Measurements from ENCODE around the gene EPHA8.

Gene EPHA8

GRCh38 chr1:22552021-22552420 is 11.3 kb upstream of the EPHA8 start:
- Histone ChIP-seq H3K4me1 (ENCODE audit: insufficient read depth, low read length) (peaks cover 15% of the 10 kb centered on the region), H3K4me3 (ENCODE audit: low read length) (no peak overlapping the region), H3K9ac (ENCODE audit: low read depth, low read length) (no peak overlapping the region), H3K27ac (ENCODE audit: low read depth, low read length) (no peak overlapping the region), H3K9me3 (ENCODE audit: insufficient read depth, low read depth, low read length) (no peaks in the 10 kb centered on the region), H3K27me3 (ENCODE audit: insufficient read depth, low read length) (peaks cover 13% of the 10 kb centered on the region), H3K36me3 (ENCODE audit: insufficient read depth, low read length) (no peaks in the 10 kb centered on the region)
- 70% methylated on average over 4 of the region's 5 CpGs for WGBS

GRCh38 chr1:22553104-22553880 is 10.0 kb upstream of the EPHA8 start:
- WGBS = 82% methylated on average over 18 of the region's 18 CpGs
- peaks cover 15% of the 10 kb centered on the region for H3K4me1 ChIP-seq (ENCODE audit: insufficient read depth, low read length)
- no peak overlapping the region for H3K4me3 ChIP-seq (ENCODE audit: low read length)
- H3K9me3 ChIP-seq (ENCODE audit: insufficient read depth, low read depth, low read length) = no peaks in the 10 kb centered on the region
- peaks cover 7% of the 10 kb centered on the region; the same call in 1 of the 2 replicates for H3K27me3 ChIP-seq (ENCODE audit: insufficient read depth, low read length)
- no peak overlapping the region for H3K9ac ChIP-seq (ENCODE audit: low read depth, low read length)
- H3K36me3 ChIP-seq (ENCODE audit: insufficient read depth, low read length) = no peaks in the 10 kb centered on the region
- no peak overlapping the region for H3K27ac ChIP-seq (ENCODE audit: low read depth, low read length)

GRCh38 chr1:22553991-22554522 is 9.2 kb upstream of the EPHA8 start:
- H3K4me3 ChIP-seq (ENCODE audit: low read length) = no peak overlapping the region
- no peaks in the 10 kb centered on the region for H3K36me3 ChIP-seq (ENCODE audit: insufficient read depth, low read length)
- no peak overlapping the region for H3K27ac ChIP-seq (ENCODE audit: low read depth, low read length)
- H3K9ac ChIP-seq (ENCODE audit: low read depth, low read length) = no peak overlapping the region
- H3K4me1 ChIP-seq (ENCODE audit: insufficient read depth, low read length) = peaks cover 15% of the 10 kb centered on the region
- H3K9me3 ChIP-seq (ENCODE audit: insufficient read depth, low read depth, low read length) = no peaks in the 10 kb centered on the region
- 79% methylated on average over 8 of the region's 8 CpGs for WGBS
- H3K27me3 ChIP-seq (ENCODE audit: insufficient read depth, low read length) = peaks cover 7% of the 10 kb centered on the region; the same call in 1 of the 2 replicates

GRCh38 chr1:22555371-22555656 is 8.0 kb upstream of the EPHA8 start:
- Histone ChIP-seq H3K4me3 (ENCODE audit: low read length) (no peak overlapping the region), H3K4me1 (ENCODE audit: insufficient read depth, low read length) (peaks cover 15% of the 10 kb centered on the region), H3K27ac (ENCODE audit: low read depth, low read length) (no peak overlapping the region), H3K36me3 (ENCODE audit: insufficient read depth, low read length) (no peaks in the 10 kb centered on the region), H3K27me3 (ENCODE audit: insufficient read depth, low read length) (peaks cover 15% of the 10 kb centered on the region), H3K9me3 (ENCODE audit: insufficient read depth, low read depth, low read length) (no peaks in the 10 kb centered on the region), H3K9ac (ENCODE audit: low read depth, low read length) (no peak overlapping the region)
- 81% methylated on average over 3 of the region's 3 CpGs for WGBS

- Histone ChIP-seq H3K27me3 (ENCODE audit: insufficient read depth, low read length) (peaks cover 28% of the 10 kb centered on the region), H3K4me3 (ENCODE audit: low read length) (no peak overlapping the region), H3K9me3 (ENCODE audit: insufficient read depth, low read depth, low read length) (no peaks in the 10 kb centered on the region), H3K27ac (ENCODE audit: low read depth, low read length) (peak overlapping the region; percentile 20; the same call in 1 of the 2 replicates), H3K4me1 (ENCODE audit: insufficient read depth, low read length) (peaks cover 15% of the 10 kb centered on the region), H3K9ac (ENCODE audit: low read depth, low read length) (no peak overlapping the region), H3K36me3 (ENCODE audit: insufficient read depth, low read length) (no peaks in the 10 kb centered on the region)
- 38% methylated on average over 13 of the region's 13 CpGs for WGBS
These were observed 6.7 kb upstream of the EPHA8 start for GRCh38 chr1:22556391-22557104.

- Histone ChIP-seq H3K27me3 (ENCODE audit: insufficient read depth, low read length) (peaks cover 37% of the 10 kb centered on the region), H3K4me1 (ENCODE audit: insufficient read depth, low read length) (peaks cover 15% of the 10 kb centered on the region), H3K9ac (ENCODE audit: low read depth, low read length) (no peak overlapping the region), H3K36me3 (ENCODE audit: insufficient read depth, low read length) (no peaks in the 10 kb centered on the region), H3K27ac (ENCODE audit: low read depth, low read length) (no peak overlapping the region), H3K4me3 (ENCODE audit: low read length) (no peak overlapping the region), H3K9me3 (ENCODE audit: insufficient read depth, low read depth, low read length) (no peaks in the 10 kb centered on the region)
- WGBS = 89% methylated on average over 4 of the region's 5 CpGs
These were observed 5.8 kb upstream of the EPHA8 start for GRCh38 chr1:22557341-22557950.

- Histone ChIP-seq H3K27me3 (ENCODE audit: insufficient read depth, low read length) (peaks cover 58% of the 10 kb centered on the region), H3K27ac (ENCODE audit: low read depth, low read length) (no peak overlapping the region), H3K9me3 (ENCODE audit: insufficient read depth, low read depth, low read length) (no peaks in the 10 kb centered on the region), H3K4me1 (ENCODE audit: insufficient read depth, low read length) (no peaks in the 10 kb centered on the region), H3K9ac (ENCODE audit: low read depth, low read length) (no peak overlapping the region), H3K4me3 (ENCODE audit: low read length) (peak overlapping the region; percentile 50), H3K36me3 (ENCODE audit: insufficient read depth, low read length) (no peaks in the 10 kb centered on the region)
- WGBS = 5% methylated on average over 57 of the region's 57 CpGs
These were observed 648 bp downstream of the EPHA8 start for GRCh38 chr1:22563671-22564602.

GRCh38 chr1:22566161-22566560 is 2.9 kb downstream of the EPHA8 start:
- 90% methylated on average over 14 of the region's 14 CpGs for WGBS
- no peaks in the 10 kb centered on the region for H3K4me1 ChIP-seq (ENCODE audit: insufficient read depth, low read length)
- no peak overlapping the region for H3K4me3 ChIP-seq (ENCODE audit: low read length)
- H3K27me3 ChIP-seq (ENCODE audit: insufficient read depth, low read length) = peaks cover 41% of the 10 kb centered on the region
- H3K36me3 ChIP-seq (ENCODE audit: insufficient read depth, low read length) = no peaks in the 10 kb centered on the region
- no peak overlapping the region for H3K9ac ChIP-seq (ENCODE audit: low read depth, low read length)
- H3K27ac ChIP-seq (ENCODE audit: low read depth, low read length) = no peak overlapping the region
- H3K9me3 ChIP-seq (ENCODE audit: insufficient read depth, low read depth, low read length) = no peaks in the 10 kb centered on the region

GRCh38 chr1:22567197-22567596 is 3.9 kb downstream of the EPHA8 start:
- no peak overlapping the region for H3K27ac ChIP-seq (ENCODE audit: low read depth, low read length)
- no peaks in the 10 kb centered on the region for H3K4me1 ChIP-seq (ENCODE audit: insufficient read depth, low read length)
- H3K36me3 ChIP-seq (ENCODE audit: insufficient read depth, low read length) = no peaks in the 10 kb centered on the region
- no peak overlapping the region for H3K9ac ChIP-seq (ENCODE audit: low read depth, low read length)
- WGBS = 70% methylated on average over 13 of the region's 14 CpGs
- peaks cover 30% of the 10 kb centered on the region for H3K27me3 ChIP-seq (ENCODE audit: insufficient read depth, low read length)
- no peaks in the 10 kb centered on the region for H3K9me3 ChIP-seq (ENCODE audit: insufficient read depth, low read depth, low read length)
- H3K4me3 ChIP-seq (ENCODE audit: low read length) = no peak overlapping the region

- no peaks in the 10 kb centered on the region for H3K36me3 ChIP-seq (ENCODE audit: insufficient read depth, low read length)
- no peaks in the 10 kb centered on the region for H3K9me3 ChIP-seq (ENCODE audit: insufficient read depth, low read depth, low read length)
- no peak overlapping the region for H3K9ac ChIP-seq (ENCODE audit: low read depth, low read length)
- no peak overlapping the region for H3K4me3 ChIP-seq (ENCODE audit: low read length)
- no peaks in the 10 kb centered on the region for H3K4me1 ChIP-seq (ENCODE audit: insufficient read depth, low read length)
- H3K27ac ChIP-seq (ENCODE audit: low read depth, low read length) = no peak overlapping the region
- 89% methylated on average over 6 of the region's 6 CpGs for WGBS
- H3K27me3 ChIP-seq (ENCODE audit: insufficient read depth, low read length) = peaks cover 22% of the 10 kb centered on the region
These were observed 4.7 kb downstream of the EPHA8 start for GRCh38 chr1:22567994-22568393.
